Activated effector memory CD4-positive, alpha-beta T cell treated with Interleukin-2 at 50 U/mL for 16 hours (primary cell): Measurements from ENCODE around the gene ACSM5.
"Not testable (repeated sequence)": the region's sequence is repeated elsewhere in the genome, so short reads cannot be mapped to it uniquely, and the experiment has no call there.

Source experiments
- DNase-seq: peaks from one replicate; pipeline ENCODE4 v3.0.0-alpha.2; 2020

Gene ACSM5

GRCh38 chr16:20459227-20459626 is 49.9 kb downstream of the ACSM5 start:
- DNase-seq = not testable (repeated sequence)

- DNase-seq = not testable (repeated sequence)
Observed at GRCh38 chr16:20460313-20460712, 51.0 kb downstream of the ACSM5 start.

- not testable (repeated sequence) for DNase-seq
Observed at GRCh38 chr16:20468954-20469353, 59.6 kb downstream of the ACSM5 start.

GRCh38 chr16:20469930-20470329 is 60.6 kb downstream of the ACSM5 start:
- DNase-seq = not testable (repeated sequence)

- DNase-seq = not testable (repeated sequence)
Observed at GRCh38 chr16:20470732-20471131, 61.4 kb downstream of the ACSM5 start.

- DNase-seq = not testable (repeated sequence)
Observed at GRCh38 chr16:20477188-20477744, 67.9 kb downstream of the ACSM5 start.

- DNase-seq = not testable (repeated sequence)
Observed at GRCh38 chr16:20483989-20484388, 74.7 kb downstream of the ACSM5 start.

GRCh38 chr16:20484726-20485125 is 75.4 kb downstream of the ACSM5 start:
- no peak for DNase-seq

GRCh38 chr16:20485408-20485807 is 76.1 kb downstream of the ACSM5 start:
- DNase-seq = no peak
